ENCODE results near the gene DNM3.

GRCh38 chr1:172120381-172120780, 279.1 kb downstream of the DNM3 start:
- TF ChIP-seq EZH2phosphoT487 (IDR thresholded peaks at IDR 0.05; ENCODE audit: insufficient read depth, low read depth) (no peak), EZH2 (IDR thresholded peaks at IDR 0.05; ENCODE audit: insufficient read depth, poor library complexity, severe bottlenecking) (no peak)

All from GM23248 (cell line).